Uterus (tissue), 2 donors: ENCODE data around the gene OSER1.

Experiments used
- CTCF ChIP-seq, 4 experiments: fragments of 200-600 bp in 2 of 4; fragments of 450-650 bp in 2 of 4; sonication (generic) in 2 of 4; IDR thresholded peaks; one replicate each; pipeline ENCODE4 v1.5.1; 2016 to 2019; ENCODE audit warnings: antibody characterized with exemption in 4 of 4, mild to moderate bottlenecking in 2 of 4, moderate library complexity in 1 of 4
- POLR2A ChIP-seq, 2 donors: fragments of 450-650 bp; IDR thresholded peaks; one replicate each; pipeline ENCODE4 v1.6.1; 2016; ENCODE audit warnings: antibody characterized with exemption in 2 of 2, mild to moderate bottlenecking in 1 of 2, moderate library complexity in 1 of 2

GRCh38 chr20:44187054-44187771, 23.4 kb downstream of the OSER1 start, which contains the start of gene JPH2:
- no peak for TF ChIP-seq CTCF (IDR thresholded peaks at IDR 0.05)
- peak; percentile 56 to 62 for TF ChIP-seq POLR2A (IDR thresholded peaks at IDR 0.05)
